ENCODE measurements around the gene PDE5A. TPM values are rescaled to one million over a fixed set of nuclear protein-coding genes. Genes with fewer than 3 reads are reported as not detected.
"Not testable (repeated sequence)": the region's sequence is repeated elsewhere in the genome, so short reads cannot be mapped to it uniquely, and the experiment has no call there.

The PDE5A gene
- polyA plus RNA-seq, 1 donor, result 14.6 TPM

GRCh38 chr4:119469039-119469438 is 159.6 kb downstream of the PDE5A start:
- DNase-seq, result not testable (repeated sequence)

- not testable (repeated sequence) for DNase-seq
Observed at GRCh38 chr4:119462733-119463132, 165.9 kb downstream of the PDE5A start.

GRCh38 chr4:119455734-119456133 is 172.9 kb downstream of the PDE5A start:
- DNase-seq, result peak; percentile 25

GRCh38 chr4:119454491-119455270 is 173.9 kb downstream of the PDE5A start:
- peak; percentile 98 for DNase-seq

GRCh38 chr4:119454151-119454490 is 174.5 kb downstream of the PDE5A start:
- not testable (repeated sequence) for DNase-seq

GRCh38 chr4:119453286-119453685 is 175.3 kb downstream of the PDE5A start:
- DNase-seq, result not testable (repeated sequence)

- DNase-seq, result not testable (repeated sequence)
Observed at GRCh38 chr4:119449851-119450250, 178.8 kb downstream of the PDE5A start.

Data from hindlimb muscle (tissue), 1 donor.